ENCODE measurements around the gene UBE2V1. TPM values are rescaled to one million over a fixed set of nuclear protein-coding genes. Genes with fewer than 3 reads are reported as not detected.
"Not testable (repeated sequence)": the region's sequence is repeated elsewhere in the genome, so short reads cannot be mapped to it uniquely, and the experiment has no call there.

The UBE2V1 gene
- total RNA-seq, 1 donor from 2014 or later = 223 TPM

DNA sequence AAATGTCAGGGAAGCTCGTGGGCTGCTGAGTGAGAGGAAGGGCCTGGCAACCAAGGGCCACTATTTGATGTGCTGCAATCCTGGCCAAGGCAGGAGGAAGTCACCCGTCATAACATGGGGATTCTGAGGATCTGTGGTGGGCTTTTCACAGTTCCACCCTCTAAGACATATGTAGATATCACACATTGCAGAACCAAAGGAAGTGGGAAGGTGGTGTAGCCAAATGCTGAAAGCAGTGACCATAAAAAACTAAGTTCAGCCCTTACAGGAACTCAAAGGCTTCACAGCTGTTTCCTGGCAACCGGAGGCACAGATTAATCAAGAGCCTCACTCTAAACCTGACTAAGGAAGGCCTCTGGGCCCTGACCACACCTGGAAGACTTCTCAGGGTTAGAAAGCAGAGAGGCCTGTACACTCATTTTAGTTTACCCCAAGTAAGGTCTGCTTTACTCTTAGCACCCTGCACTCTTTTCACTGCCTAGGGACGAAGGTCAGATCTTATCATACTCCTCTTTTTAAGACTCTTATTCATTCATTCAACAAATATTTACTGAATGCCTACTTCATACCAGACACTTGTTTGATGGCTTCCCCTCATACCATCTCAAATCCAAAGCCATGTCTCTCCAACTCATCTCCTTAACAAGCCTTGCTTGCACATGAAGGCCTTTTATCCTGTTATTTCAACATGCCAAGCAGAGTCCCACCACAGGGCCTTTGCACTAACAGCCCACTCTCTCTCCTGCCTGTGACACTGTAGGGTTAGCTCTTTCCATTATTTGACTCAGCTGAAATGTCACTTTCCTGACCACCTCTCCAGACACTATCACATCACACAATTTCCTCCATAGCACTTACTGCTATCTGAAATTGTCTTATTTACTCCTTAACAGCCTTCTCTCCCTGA, 2.6 kb downstream of the UBE2V1 start:
- peaks cover 61% of the 10 kb centered on the region for H3K4me1 Mint-ChIP-seq (ENCODE audit: unreplicated experiment)
- peak overlapping the region; percentile 21 for H3K4me3 Mint-ChIP-seq (ENCODE audit: unreplicated experiment)
- H3K27me3 Mint-ChIP-seq (ENCODE audit: unreplicated experiment) = peaks cover 24% of the 10 kb centered on the region
- no peaks in the 10 kb centered on the region for H3K9me3 Mint-ChIP-seq (ENCODE audit: unreplicated experiment)
- H3K27ac Mint-ChIP-seq (ENCODE audit: unreplicated experiment) = peak overlapping the region; percentile 91
- H3K36me3 Mint-ChIP-seq (ENCODE audit: low read depth, unreplicated experiment) = peaks cover 15% of the 10 kb centered on the region
- DNase-seq (ENCODE audit: low spot score) = peak; percentile 21
- TF ChIP-seq CTCF (IDR thresholded peaks at IDR 0.05; ENCODE audit: unreplicated experiment) = no peak

GRCh38 chr20:50108556-50109235, 4.3 kb downstream of the UBE2V1 start:
- H3K4me1 Mint-ChIP-seq (ENCODE audit: unreplicated experiment) = peaks cover 53% of the 10 kb centered on the region
- H3K9me3 Mint-ChIP-seq (ENCODE audit: unreplicated experiment) = no peaks in the 10 kb centered on the region

GRCh38 chr20:50107796-50108331, 5.1 kb downstream of the UBE2V1 start:
- TF ChIP-seq CTCF (IDR thresholded peaks at IDR 0.05; ENCODE audit: unreplicated experiment) = no peak
- H3K4me1 Mint-ChIP-seq (ENCODE audit: unreplicated experiment) = peaks cover 48% of the 10 kb centered on the region
- no peaks in the 10 kb centered on the region for H3K9me3 Mint-ChIP-seq (ENCODE audit: unreplicated experiment)
- peaks cover 11% of the 10 kb centered on the region for H3K27me3 Mint-ChIP-seq (ENCODE audit: unreplicated experiment)
- H3K27ac Mint-ChIP-seq (ENCODE audit: unreplicated experiment) = peak overlapping the region; percentile 19
- no peak overlapping the region for H3K4me3 Mint-ChIP-seq (ENCODE audit: unreplicated experiment)
- H3K36me3 Mint-ChIP-seq (ENCODE audit: low read depth, unreplicated experiment) = peaks cover 11% of the 10 kb centered on the region
- no peak for DNase-seq (ENCODE audit: low spot score)

More at GRCh38 chr20:50108556-50109235, 4.3 kb downstream of the UBE2V1 start:
- no peak for DNase-seq (ENCODE audit: low spot score)
- no peak for TF ChIP-seq CTCF (IDR thresholded peaks at IDR 0.05; ENCODE audit: unreplicated experiment)
- Mint-ChIP-seq H3K27me3 (ENCODE audit: unreplicated experiment) (peaks cover 18% of the 10 kb centered on the region), H3K4me3 (ENCODE audit: unreplicated experiment) (no peak overlapping the region), H3K36me3 (ENCODE audit: low read depth, unreplicated experiment) (peaks cover 11% of the 10 kb centered on the region), H3K27ac (ENCODE audit: unreplicated experiment) (peak overlapping the region; percentile 54)

DNA sequence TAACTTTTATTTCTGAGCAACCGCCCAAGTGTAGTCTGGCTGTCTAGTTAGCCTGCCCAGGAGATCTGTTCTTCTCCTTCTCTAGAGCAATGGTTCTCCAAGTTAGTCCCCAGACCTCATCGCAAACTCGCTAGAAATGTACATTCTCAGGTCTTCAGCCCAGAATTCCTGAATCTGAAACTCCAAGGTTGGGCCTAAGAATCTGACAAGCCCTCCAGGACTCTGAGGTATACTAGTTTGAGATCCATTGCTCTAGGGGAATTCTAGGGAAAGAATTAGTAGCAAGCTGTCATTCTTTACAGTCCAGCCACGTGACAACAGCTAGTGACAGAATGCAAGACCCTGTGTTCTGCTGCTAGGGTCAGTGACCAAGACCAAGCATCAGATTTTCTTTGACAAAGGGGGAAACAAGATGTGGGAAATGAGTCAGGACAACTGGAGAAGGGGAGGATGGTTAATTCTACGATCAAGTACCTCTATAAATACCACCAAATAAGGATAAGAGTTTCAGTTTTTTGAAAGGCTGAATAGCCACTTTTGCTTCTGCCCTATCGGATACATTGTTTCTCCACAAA, 5.8 kb downstream of the UBE2V1 start:
- Mint-ChIP-seq H3K4me3 (ENCODE audit: unreplicated experiment) (peak overlapping the region; percentile 42), H3K36me3 (ENCODE audit: low read depth, unreplicated experiment) (peaks cover 14% of the 10 kb centered on the region), H3K27ac (ENCODE audit: unreplicated experiment) (peak overlapping the region; percentile 61), H3K27me3 (ENCODE audit: unreplicated experiment) (peaks cover 8% of the 10 kb centered on the region), H3K4me1 (ENCODE audit: unreplicated experiment) (peaks cover 46% of the 10 kb centered on the region), H3K9me3 (ENCODE audit: unreplicated experiment) (no peaks in the 10 kb centered on the region)
- no peak for DNase-seq (ENCODE audit: low spot score)
- no peak for TF ChIP-seq CTCF (IDR thresholded peaks at IDR 0.05; ENCODE audit: unreplicated experiment)

DNA sequence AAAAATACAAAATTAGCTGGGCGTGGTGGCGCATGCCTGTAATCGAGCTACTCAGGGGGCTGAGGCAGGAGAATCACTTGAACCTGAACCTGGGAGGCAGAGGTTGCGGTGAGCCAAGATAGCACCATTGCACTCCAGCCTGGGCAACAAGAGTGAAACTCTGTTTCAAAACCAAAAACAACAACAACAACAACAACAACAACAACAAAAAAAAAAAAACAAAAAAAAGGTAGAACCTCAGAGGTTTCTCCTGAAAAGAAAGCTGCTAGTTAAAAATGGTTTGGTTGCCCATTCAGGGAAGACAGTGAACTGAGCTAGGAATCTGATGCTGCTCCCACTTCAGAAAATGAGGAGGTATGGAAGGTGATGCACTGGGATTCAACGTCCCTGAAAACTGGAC, 6.3 kb downstream of the UBE2V1 start:
- H3K4me1 Mint-ChIP-seq (ENCODE audit: unreplicated experiment) = peaks cover 41% of the 10 kb centered on the region
- not testable (repeated sequence) for H3K27me3 Mint-ChIP-seq (ENCODE audit: unreplicated experiment); H3K9me3 Mint-ChIP-seq (ENCODE audit: unreplicated experiment); H3K27ac Mint-ChIP-seq (ENCODE audit: unreplicated experiment); DNase-seq (ENCODE audit: low spot score); H3K4me3 Mint-ChIP-seq (ENCODE audit: unreplicated experiment); H3K36me3 Mint-ChIP-seq (ENCODE audit: low read depth, unreplicated experiment)

- not testable (repeated sequence) for H3K9me3 Mint-ChIP-seq (ENCODE audit: unreplicated experiment); H3K36me3 Mint-ChIP-seq (ENCODE audit: low read depth, unreplicated experiment); DNase-seq (ENCODE audit: low spot score); H3K27ac Mint-ChIP-seq (ENCODE audit: unreplicated experiment); H3K27me3 Mint-ChIP-seq (ENCODE audit: unreplicated experiment); H3K4me3 Mint-ChIP-seq (ENCODE audit: unreplicated experiment)
- H3K4me1 Mint-ChIP-seq (ENCODE audit: unreplicated experiment) = peaks cover 16% of the 10 kb centered on the region
Measured at GRCh38 chr20:50103464-50104107, 9.4 kb downstream of the UBE2V1 start.

- not testable (repeated sequence) for H3K4me1 Mint-ChIP-seq (ENCODE audit: unreplicated experiment); H3K9me3 Mint-ChIP-seq (ENCODE audit: unreplicated experiment); H3K27me3 Mint-ChIP-seq (ENCODE audit: unreplicated experiment); H3K4me3 Mint-ChIP-seq (ENCODE audit: unreplicated experiment); H3K36me3 Mint-ChIP-seq (ENCODE audit: low read depth, unreplicated experiment); DNase-seq (ENCODE audit: low spot score)
- peak overlapping the region; percentile 6 for H3K27ac Mint-ChIP-seq (ENCODE audit: unreplicated experiment)
Measured at GRCh38 chr20:50102551-50102950, 10.4 kb downstream of the UBE2V1 start.

Measured in endothelial cell (in vitro differentiated cells).